RWPE2 (cell line): Measurements from ENCODE around the gene UBAC1.
"Not testable (repeated sequence)": the region's sequence is repeated elsewhere in the genome, so short reads cannot be mapped to it uniquely, and the experiment has no call there.

ENCODE experiments used
- ATAC-seq: fragments of 200-7000 bp; cut with Tn5 transposase; 3 replicates; pipeline ENCODE4 v1.9.1; 2021; ENCODE audit warnings: low read depth
- DNase-seq: peaks from one replicate; pipeline ENCODE4 v3.0.0-alpha.2; 2020; ENCODE audit warnings: low spot score
- H3K27ac ChIP-seq: fragments of 450-650 bp; 2 replicates; pipeline ENCODE4 v1.5.1; 2017; ENCODE audit warnings: mild to moderate bottlenecking; ENCODE audit not compliant: poor library complexity, severe bottlenecking
- H3K27me3 ChIP-seq: fragments of 250-450 bp; sonication (Bioruptor Pico); 2 replicates; pipeline ENCODE4 v1.5.1; 2021; ENCODE audit warnings: mild to moderate bottlenecking, moderate library complexity; ENCODE audit not compliant: insufficient read depth, poor library complexity, severe bottlenecking
- H3K36me3 ChIP-seq: fragments of 250-450 bp; sonication (Bioruptor Pico); 2 replicates; pipeline ENCODE4 v1.5.1; 2020; ENCODE audit warnings: low read depth, mild to moderate bottlenecking, moderate library complexity
- H3K4me1 ChIP-seq: fragments of 250-450 bp; sonication (Bioruptor Pico); 2 replicates; pipeline ENCODE4 v1.5.1; 2021; ENCODE audit warnings: mild to moderate bottlenecking, moderate library complexity; ENCODE audit not compliant: insufficient read depth, poor library complexity, severe bottlenecking
- H3K4me3 ChIP-seq: fragments of 250-450 bp; sonication (Bioruptor Pico); 2 replicates; pipeline ENCODE4 v1.5.1; 2021; ENCODE audit warnings: mild to moderate bottlenecking, moderate library complexity; ENCODE audit not compliant: severe bottlenecking
- H3K9me3 ChIP-seq: fragments of 250-450 bp; sonication (Bioruptor Pico); 2 replicates; pipeline ENCODE4 v1.5.1; 2021; ENCODE audit warnings: mild to moderate bottlenecking, moderate library complexity; ENCODE audit not compliant: severe bottlenecking
- TF ChIP-seq, protein P1 (sequence below): fragments of 450-650 bp; IDR thresholded peaks from one replicate; pipeline ENCODE4 v1.5.1; 2017; ENCODE audit warnings: mild to moderate bottlenecking, moderate library complexity; ENCODE audit not compliant: poor library complexity, severe bottlenecking

UBAC1 gene

DNA sequence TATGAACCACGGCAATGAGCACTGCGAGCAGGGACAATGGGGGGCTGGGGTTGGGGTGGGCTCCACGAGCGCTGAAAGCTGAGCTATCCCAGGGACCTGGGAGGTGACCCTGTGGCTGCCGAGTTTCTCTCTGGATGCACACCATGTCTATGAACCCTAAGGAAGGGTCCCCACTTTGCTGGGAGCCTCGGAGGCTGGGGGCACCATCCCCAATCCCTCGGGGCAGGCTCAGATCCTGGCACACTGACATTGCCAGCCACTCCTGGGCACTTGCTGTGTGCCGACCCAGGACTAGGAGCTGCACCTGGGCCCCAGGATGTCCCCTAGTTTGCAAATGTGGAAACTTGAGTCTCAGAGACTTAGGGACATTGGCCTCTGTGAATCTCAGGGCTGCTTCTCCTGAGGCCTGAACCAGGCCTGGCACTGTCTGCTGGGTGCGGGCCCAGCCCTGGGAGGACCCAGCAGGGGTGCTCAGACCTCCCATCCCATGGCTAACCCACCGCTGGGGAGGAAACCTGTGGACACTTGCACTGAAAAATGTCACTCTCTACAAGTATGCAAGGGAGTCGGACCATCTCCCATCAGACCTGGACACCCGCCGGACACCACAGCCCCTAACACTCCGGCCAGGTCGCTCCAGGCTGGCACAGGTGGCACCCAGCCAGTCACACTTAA lies 40.8 kb downstream of the UBAC1 start:
- H3K9me3 ChIP-seq: peaks cover 15% of the 10 kb centered on the region
- no peaks in the 10 kb centered on the region for H3K27me3 ChIP-seq
- ATAC-seq: no peak
- no peaks in the 10 kb centered on the region for H3K4me1 ChIP-seq
- no peak overlapping the region for H3K27ac ChIP-seq
- H3K36me3 ChIP-seq: peaks cover 15% of the 10 kb centered on the region
- DNase-seq: peak; percentile 38
- no peak overlapping the region for H3K4me3 ChIP-seq
- TF ChIP-seq, protein P1, sequence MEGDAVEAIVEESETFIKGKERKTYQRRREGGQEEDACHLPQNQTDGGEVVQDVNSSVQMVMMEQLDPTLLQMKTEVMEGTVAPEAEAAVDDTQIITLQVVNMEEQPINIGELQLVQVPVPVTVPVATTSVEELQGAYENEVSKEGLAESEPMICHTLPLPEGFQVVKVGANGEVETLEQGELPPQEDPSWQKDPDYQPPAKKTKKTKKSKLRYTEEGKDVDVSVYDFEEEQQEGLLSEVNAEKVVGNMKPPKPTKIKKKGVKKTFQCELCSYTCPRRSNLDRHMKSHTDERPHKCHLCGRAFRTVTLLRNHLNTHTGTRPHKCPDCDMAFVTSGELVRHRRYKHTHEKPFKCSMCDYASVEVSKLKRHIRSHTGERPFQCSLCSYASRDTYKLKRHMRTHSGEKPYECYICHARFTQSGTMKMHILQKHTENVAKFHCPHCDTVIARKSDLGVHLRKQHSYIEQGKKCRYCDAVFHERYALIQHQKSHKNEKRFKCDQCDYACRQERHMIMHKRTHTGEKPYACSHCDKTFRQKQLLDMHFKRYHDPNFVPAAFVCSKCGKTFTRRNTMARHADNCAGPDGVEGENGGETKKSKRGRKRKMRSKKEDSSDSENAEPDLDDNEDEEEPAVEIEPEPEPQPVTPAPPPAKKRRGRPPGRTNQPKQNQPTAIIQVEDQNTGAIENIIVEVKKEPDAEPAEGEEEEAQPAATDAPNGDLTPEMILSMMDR: no peak

DNA sequence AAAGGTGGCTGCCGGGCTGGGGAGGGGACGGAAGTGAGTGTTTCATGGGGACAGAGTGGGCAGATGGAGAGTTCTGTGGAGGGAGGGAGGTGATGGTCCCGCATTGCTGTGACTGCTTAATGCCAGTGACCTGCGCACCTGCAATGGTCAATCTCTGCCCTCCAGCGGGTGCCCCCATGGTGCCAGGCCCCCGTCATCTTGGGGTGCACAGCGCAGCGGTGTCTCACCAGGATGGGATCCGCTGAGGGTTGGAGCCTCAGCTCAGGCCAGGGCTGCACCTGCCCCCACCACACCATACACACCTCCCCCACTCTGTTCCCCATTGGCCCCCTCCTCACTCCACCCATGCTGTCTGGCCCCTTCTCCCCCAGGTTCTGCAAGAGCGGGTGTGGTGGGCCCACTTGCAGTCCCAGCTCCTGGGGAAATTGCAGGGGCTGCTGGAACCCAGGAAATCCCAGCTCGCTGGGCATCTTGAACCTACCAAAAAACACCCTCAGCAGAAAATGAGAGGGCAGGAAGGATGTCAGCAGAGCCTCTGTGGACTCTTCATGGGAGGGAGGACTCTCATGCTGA lies 41.8 kb downstream of the UBAC1 start:
- no peak for DNase-seq
- Histone ChIP-seq H3K9me3 (peaks cover 17% of the 10 kb centered on the region), H3K4me3 (no peak overlapping the region), H3K4me1 (no peaks in the 10 kb centered on the region), H3K36me3 (peaks cover 25% of the 10 kb centered on the region), H3K27ac (no peak overlapping the region), H3K27me3 (no peaks in the 10 kb centered on the region)
- TF ChIP-seq, protein P1: no peak
- peak; percentile 15; the same call in 1 of the 3 replicates for ATAC-seq

- not testable (repeated sequence) for H3K4me1 ChIP-seq, H3K27me3 ChIP-seq, H3K4me3 ChIP-seq, ATAC-seq, DNase-seq, H3K27ac ChIP-seq
- H3K36me3 ChIP-seq: peaks cover 55% of the 10 kb centered on the region
- peaks cover 19% of the 10 kb centered on the region for H3K9me3 ChIP-seq
These were observed 44.9 kb downstream of the UBAC1 start for GRCh38 chr9:135916227-135916626.

DNA sequence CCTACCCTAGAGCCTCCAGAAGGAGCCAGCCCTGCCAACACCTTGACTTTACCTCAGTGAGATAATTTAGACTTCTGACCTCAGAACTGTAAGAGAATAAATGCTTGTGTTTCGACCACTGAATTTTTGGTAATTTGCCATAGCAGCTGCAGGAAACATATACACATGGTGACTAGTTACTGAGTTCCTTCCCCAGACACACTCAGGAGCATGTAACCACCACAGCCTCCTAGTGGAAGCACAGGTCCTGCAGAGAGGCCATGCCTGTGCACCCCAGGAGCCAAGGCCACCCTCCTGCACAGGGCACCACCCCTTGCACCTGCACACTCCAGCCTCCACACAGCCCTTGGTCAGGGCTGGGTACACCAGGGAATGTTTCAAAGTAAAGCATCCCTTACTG lies 46.3 kb downstream of the UBAC1 start:
- no peaks in the 10 kb centered on the region for H3K27me3 ChIP-seq
- H3K4me3 ChIP-seq: no peak overlapping the region
- ATAC-seq: no peak
- H3K36me3 ChIP-seq: peaks cover 66% of the 10 kb centered on the region
- TF ChIP-seq, protein P1: no peak
- H3K4me1 ChIP-seq: no peaks in the 10 kb centered on the region
- no peak overlapping the region for H3K27ac ChIP-seq
- H3K9me3 ChIP-seq: peaks cover 19% of the 10 kb centered on the region
- DNase-seq: no peak

DNA sequence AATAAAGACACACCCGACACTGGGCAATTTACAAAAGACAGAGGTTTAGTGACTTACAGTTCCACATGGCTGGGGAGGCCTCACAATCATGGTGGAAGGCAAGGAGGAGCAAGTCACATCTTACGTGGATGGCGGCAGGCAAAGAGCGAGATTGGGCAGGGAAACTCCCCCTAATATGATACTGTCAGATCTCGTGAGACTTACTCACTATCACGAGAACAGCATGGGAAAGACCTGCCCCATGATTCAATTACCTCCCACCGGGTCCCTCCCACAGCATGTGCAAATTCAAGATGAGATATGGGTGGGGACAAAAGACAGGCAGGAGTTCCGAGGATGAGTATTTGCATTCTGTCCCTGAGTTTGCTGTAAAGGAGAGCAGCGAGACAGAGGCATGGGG lies 49.9 kb downstream of the UBAC1 start:
- not testable (repeated sequence) for ATAC-seq, H3K27me3 ChIP-seq, DNase-seq, H3K4me3 ChIP-seq, H3K27ac ChIP-seq
- Histone ChIP-seq H3K36me3 (peaks cover 74% of the 10 kb centered on the region), H3K4me1 (peaks cover 11% of the 10 kb centered on the region), H3K9me3 (peaks cover 11% of the 10 kb centered on the region)

DNA sequence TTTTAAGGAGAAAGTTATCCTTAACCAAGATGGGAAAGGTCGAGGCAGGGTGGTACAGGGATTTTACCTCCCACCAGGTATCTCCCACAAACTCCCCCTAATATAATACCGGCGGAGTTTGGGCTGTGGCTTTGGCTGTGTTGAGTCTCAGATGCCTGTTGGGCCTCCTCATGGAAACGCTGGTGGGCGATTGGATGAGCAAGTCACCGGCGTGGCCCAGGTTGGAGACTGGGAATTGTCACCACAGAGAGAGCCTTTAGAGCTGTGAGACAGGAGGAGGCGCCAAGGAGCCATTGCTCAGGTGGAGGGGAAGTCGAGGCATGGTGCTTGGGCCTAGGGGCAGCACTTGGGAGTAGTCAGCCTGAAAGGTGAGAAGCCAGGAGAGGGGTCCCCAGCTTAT lies 50.4 kb downstream of the UBAC1 start:
- no peak overlapping the region for H3K27ac ChIP-seq
- no peak overlapping the region for H3K4me3 ChIP-seq
- no peak for ATAC-seq
- peaks cover 8% of the 10 kb centered on the region for H3K9me3 ChIP-seq
- no peaks in the 10 kb centered on the region for H3K27me3 ChIP-seq
- H3K36me3 ChIP-seq: peaks cover 70% of the 10 kb centered on the region
- TF ChIP-seq, protein P1: no peak
- no peak for DNase-seq
- peaks cover 15% of the 10 kb centered on the region for H3K4me1 ChIP-seq
